Mesenteric fat pad (tissue), 1 donor: ENCODE data around the gene ANKS1A. TPM values are rescaled to one million over a fixed set of nuclear protein-coding genes. Genes with fewer than 3 reads are reported as not detected.
"Not testable (repeated sequence)": the region's sequence is repeated elsewhere in the genome, so short reads cannot be mapped to it uniquely, and the experiment has no call there.

ENCODE experiments used
- DNase-seq: peaks from one replicate; pipeline ENCODE4 v3.0.0-alpha.2; 2020; ENCODE audit warnings: low spot score
- total RNA-seq: library from RNA; stranded (reverse); fragmentation: NEBNext Ultra II Directional; extraction: Animal tissue kit (Norgen Biotek cat#: 25700); gene quantifications from one replicate; pipeline ENCODE4 v1.2.1, GENCODE V29; 2021
- donor health status: DM: yes; HTN: yes; CAD: no.

Gene ANKS1A
- total RNA-seq, 1 donor from 2014 or later, result 21.9 TPM

GRCh38 chr6:35092362-35093117 is 203.5 kb downstream of the ANKS1A start:
- no peak for DNase-seq

- DNase-seq, result no peak
Measured at GRCh38 chr6:35093118-35093445, 204.0 kb downstream of the ANKS1A start.

GRCh38 chr6:35093783-35094182 is 204.7 kb downstream of the ANKS1A start:
- no peak for DNase-seq

GRCh38 chr6:35094183-35094582 is 205.1 kb downstream of the ANKS1A start:
- no peak for DNase-seq

- no peak for DNase-seq
Measured at GRCh38 chr6:35096129-35096862, 207.2 kb downstream of the ANKS1A start.

- no peak for DNase-seq
Measured at GRCh38 chr6:35099116-35099515, 210.1 kb downstream of the ANKS1A start.

GRCh38 chr6:35105078-35105477 is 216.0 kb downstream of the ANKS1A start:
- no peak for DNase-seq

GRCh38 chr6:35106061-35106460 is 217.0 kb downstream of the ANKS1A start:
- DNase-seq, result not testable (repeated sequence)

GRCh38 chr6:35107208-35107607 is 218.2 kb downstream of the ANKS1A start:
- not testable (repeated sequence) for DNase-seq

GRCh38 chr6:35107761-35108160 is 218.7 kb downstream of the ANKS1A start:
- not testable (repeated sequence) for DNase-seq

GRCh38 chr6:35108309-35108885 is 219.3 kb downstream of the ANKS1A start:
- DNase-seq, result no peak

- no peak for DNase-seq
Measured at GRCh38 chr6:35120746-35121145, 231.7 kb downstream of the ANKS1A start.

GRCh38 chr6:35124356-35124755 is 235.3 kb downstream of the ANKS1A start:
- no peak for DNase-seq

GRCh38 chr6:35128042-35128441 is 239.0 kb downstream of the ANKS1A start:
- DNase-seq, result no peak

GRCh38 chr6:35128496-35128895 is 239.4 kb downstream of the ANKS1A start:
- no peak for DNase-seq

GRCh38 chr6:35136185-35136584 is 247.1 kb downstream of the ANKS1A start:
- no peak for DNase-seq

GRCh38 chr6:35138191-35138590 is 249.1 kb downstream of the ANKS1A start:
- not testable (repeated sequence) for DNase-seq

GRCh38 chr6:35139470-35139869 is 250.4 kb downstream of the ANKS1A start:
- no peak for DNase-seq

GRCh38 chr6:35139924-35140638 is 251.0 kb downstream of the ANKS1A start:
- DNase-seq, result no peak

GRCh38 chr6:35140639-35141006 is 251.6 kb downstream of the ANKS1A start:
- DNase-seq, result no peak
